ENCODE data around the gene RPP38. TPM values are rescaled to one million over a fixed set of nuclear protein-coding genes. Genes with fewer than 3 reads are reported as not detected.

The RPP38 gene
- total and polyA plus RNA-seq, 10 of the 15 experiments (the other 5 are each of a cell fraction or from before 2014, with no cell fraction given), result 13.0 to 40.9 (median 27.2) TPM

DNA sequence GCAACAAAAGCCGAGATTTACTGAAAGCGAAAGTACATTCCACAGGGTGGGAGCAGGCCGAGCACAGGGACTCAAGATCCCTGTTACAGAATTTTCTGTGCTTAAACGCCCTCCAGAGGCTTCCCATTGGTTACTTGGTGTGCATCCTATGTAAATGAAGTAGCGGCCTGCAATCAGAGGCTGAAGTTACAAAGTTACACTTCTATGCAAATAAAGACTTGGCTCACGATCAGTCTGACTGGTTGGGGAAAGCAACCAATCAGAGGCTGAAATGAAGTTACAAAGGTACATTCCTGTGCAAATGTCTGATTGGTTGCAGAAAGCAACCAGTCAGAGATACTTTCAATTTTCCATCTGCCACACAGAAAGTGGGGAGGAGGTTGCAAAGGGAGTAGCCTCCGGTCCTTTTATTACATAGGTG lies 12.6 kb upstream of the RPP38 start:
- ATAC-seq (peak; percentile 11; the same call in 2 of the 3 replicates), DNase-seq (ENCODE audit: low read depth, low spot score) (no peak), FAIRE-seq (no peak)
- Histone ChIP-seq H3K27ac (ENCODE audit: control insufficient read depth, insufficient read depth) (no peak overlapping the region), H3K4me3 (no peak overlapping the region), H2AFZ (ENCODE audit: control insufficient read depth, low read depth, low read length) (no peak overlapping the region), H3K36me3 (ENCODE audit: control insufficient read depth in 2 of 2, insufficient read depth in 2 of 2, low read length in 1 of 2) (no peaks in the 10 kb centered on the region), H4K20me1 (ENCODE audit: control insufficient read depth, insufficient read depth) (no peaks in the 10 kb centered on the region), H3K79me2 (ENCODE audit: control insufficient read depth, insufficient read depth, low read length) (no peaks in the 10 kb centered on the region), H3K9ac (ENCODE audit: control insufficient read depth, insufficient read depth, low read length) (no peak overlapping the region), H3K4me2 (ENCODE audit: control insufficient read depth, insufficient read depth) (no peak overlapping the region), H3K27me3 (replicated peaks in 1 of 2; ENCODE audit: control insufficient read depth in 2 of 2, insufficient read depth in 2 of 2, low read length in 1 of 2) (no peaks in the 10 kb centered on the region), H3K9me3 (replicated peaks; ENCODE audit: control insufficient read depth, insufficient read depth, low read length) (no peaks in the 10 kb centered on the region), H3K4me1 (ENCODE audit: control insufficient read depth, insufficient read depth, low read length) (no peaks in the 10 kb centered on the region)
- RAD21 ChIA-PET (ENCODE audit: unreplicated experiment), result no interaction called here
- intact Hi-C loops (cut with micrococcal nuclease; ENCODE audit: unreplicated experiment) (no loop called here), in situ Hi-C loops (cut with MboI) (no loop called here)
- SMC1A ChIA-PET (ENCODE audit: uncharacterized antibody, unreplicated experiment), result no interaction called here
- WGBS (ENCODE audit: insufficient coverage, insufficient replicate concordance, low lambda C conversion rate, missing lambda C conversion rate), result 27% methylated on average over 7 of the region's 7 CpGs
- POLR2A ChIA-PET, result no interaction called here
- TF ChIP-seq NBN (IDR thresholded peaks at IDR 0.05) (no peak), NFYB (IDR thresholded peaks at IDR 0.05; ENCODE audit: insufficient read depth, low read depth, low read length) (peak; percentile 59)
- CTCF ChIA-PET, result no interaction called here
- BruUV-seq (replicated peaks), result no TSS peak

GRCh38 chr10:15088428-15089261 lies 8.5 kb upstream of the RPP38 start, which contains the start of gene ACBD7:
ACBD7 (minus strand) TSS chr10:15088776; CDS start chr10:15088728, 48 bp downstream.
- CTCF ChIA-PET, result no interaction called here
- no peaks in the 10 kb centered on the region for H3K79me2 ChIP-seq (ENCODE audit: control insufficient read depth, insufficient read depth, low read length)
- no peaks in the 10 kb centered on the region for H3K36me3 ChIP-seq (ENCODE audit: control insufficient read depth in 2 of 2, insufficient read depth in 2 of 2, low read length in 1 of 2)
- no peaks in the 10 kb centered on the region for H3K9me3 ChIP-seq (replicated peaks; ENCODE audit: control insufficient read depth, insufficient read depth, low read length)
- no peak within 1 kb of the TSS for H3K27ac ChIP-seq (ENCODE audit: control insufficient read depth, insufficient read depth)
- DNase-seq (ENCODE audit: low read depth, low spot score), result no peak
- ATAC-seq, result peak; percentile 100
- H3K9ac ChIP-seq (ENCODE audit: control insufficient read depth, insufficient read depth, low read length), result no peak within 1 kb of the TSS
- in situ Hi-C loops (cut with MboI) (no loop called here), intact Hi-C loops (cut with micrococcal nuclease; ENCODE audit: unreplicated experiment) (no loop called here)
- FAIRE-seq, result peak; percentile 76
- no peaks in the 10 kb centered on the region for H3K27me3 ChIP-seq (replicated peaks in 1 of 2; ENCODE audit: control insufficient read depth in 2 of 2, insufficient read depth in 2 of 2, low read length in 1 of 2)
- H3K4me2 ChIP-seq (ENCODE audit: control insufficient read depth, insufficient read depth), result peak within 1 kb of the TSS; percentile 89
- POLR2A ChIA-PET, result no interaction called here
- no peaks in the 10 kb centered on the region for H4K20me1 ChIP-seq (ENCODE audit: control insufficient read depth, insufficient read depth)
- RAD21 ChIA-PET (ENCODE audit: unreplicated experiment), result no interaction called here
- 14% methylated on average over 35 of the region's 63 CpGs for WGBS (ENCODE audit: insufficient coverage, insufficient replicate concordance, low lambda C conversion rate, missing lambda C conversion rate)
- peak within 1 kb of the TSS; percentile 87 for H2AFZ ChIP-seq (ENCODE audit: control insufficient read depth, low read depth, low read length)
- no peaks in the 10 kb centered on the region for H3K4me1 ChIP-seq (ENCODE audit: control insufficient read depth, insufficient read depth, low read length)
- no TSS peak for BruUV-seq (replicated peaks)
- peak within 1 kb of the TSS; percentile 71 for H3K4me3 ChIP-seq
- SMC1A ChIA-PET (ENCODE audit: uncharacterized antibody, unreplicated experiment), result no interaction called here
- TF ChIP-seq SP1 (IDR thresholded peaks at IDR 0.05; ENCODE audit: low read depth, low read length) (peak; percentile 80), MEF2A (IDR thresholded peaks at IDR 0.05; ENCODE audit: insufficient read depth, low read depth, low read length) (no peak), SPI1 (IDR thresholded peaks at IDR 0.05; ENCODE audit: borderline replicate concordance, insufficient read depth, low read depth, low read length) (no peak), HCFC1 (IDR thresholded peaks at IDR 0.05; ENCODE audit: low read length) (no peak), MEF2B (IDR thresholded peaks at IDR 0.05; ENCODE audit: partially characterized antibody, poor library complexity, severe bottlenecking) (peak; percentile 16), TBL1XR1 (IDR thresholded peaks at IDR 0.05; ENCODE audit: low read depth, low read length) (no peak), CBX3 (IDR thresholded peaks at IDR 0.05; ENCODE audit: borderline replicate concordance, low read depth) (no peak), BRCA1 (IDR thresholded peaks at IDR 0.05; ENCODE audit: low read depth, low read length) (no peak), CREM (IDR thresholded peaks at IDR 0.05; ENCODE audit: low read depth) (no peak), ATF7 (IDR thresholded peaks at IDR 0.05; ENCODE audit: low read depth) (no peak), NR2F1 (conservative IDR thresholded peaks at IDR 0.05) (0 out of 2 replicates have a peak, but pooled peaks have one; percentile 40), GATAD2B (conservative IDR thresholded peaks at IDR 0.05; ENCODE audit: low read depth) (peak; percentile 63; the same call in 1 of the 2 replicates), LARP7 (IDR thresholded peaks at IDR 0.05) (0 out of 2 replicates have a peak, but pooled peaks have one; percentile 48)
- TF ChIP-seq, protein P1, sequence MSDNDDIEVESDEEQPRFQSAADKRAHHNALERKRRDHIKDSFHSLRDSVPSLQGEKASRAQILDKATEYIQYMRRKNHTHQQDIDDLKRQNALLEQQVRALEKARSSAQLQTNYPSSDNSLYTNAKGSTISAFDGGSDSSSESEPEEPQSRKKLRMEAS (IDR thresholded peaks at IDR 0.05; ENCODE audit: low read depth, low read length), result peak; percentile 60; the same call in 1 of the 2 replicates
- TF ChIP-seq, protein P2, sequence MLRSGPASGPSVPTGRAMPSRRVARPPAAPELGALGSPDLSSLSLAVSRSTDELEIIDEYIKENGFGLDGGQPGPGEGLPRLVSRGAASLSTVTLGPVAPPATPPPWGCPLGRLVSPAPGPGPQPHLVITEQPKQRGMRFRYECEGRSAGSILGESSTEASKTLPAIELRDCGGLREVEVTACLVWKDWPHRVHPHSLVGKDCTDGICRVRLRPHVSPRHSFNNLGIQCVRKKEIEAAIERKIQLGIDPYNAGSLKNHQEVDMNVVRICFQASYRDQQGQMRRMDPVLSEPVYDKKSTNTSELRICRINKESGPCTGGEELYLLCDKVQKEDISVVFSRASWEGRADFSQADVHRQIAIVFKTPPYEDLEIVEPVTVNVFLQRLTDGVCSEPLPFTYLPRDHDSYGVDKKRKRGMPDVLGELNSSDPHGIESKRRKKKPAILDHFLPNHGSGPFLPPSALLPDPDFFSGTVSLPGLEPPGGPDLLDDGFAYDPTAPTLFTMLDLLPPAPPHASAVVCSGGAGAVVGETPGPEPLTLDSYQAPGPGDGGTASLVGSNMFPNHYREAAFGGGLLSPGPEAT (IDR thresholded peaks at IDR 0.05; ENCODE audit: low read depth), result no peak
